H1 (cell line): ENCODE data around the gene RPL26. TPM values are rescaled to one million over a fixed set of nuclear protein-coding genes. Genes with fewer than 3 reads are reported as not detected.

Experiments used
- CTCF ChIA-PET: fragments of 300-600 bp; sonication (Branson Sonifier 250); formaldehyde crosslinking; loops from one replicate; lab custom pipeline; 2021; ENCODE audit not compliant: partially characterized antibody; lab: Charles Lee
- POLR2A ChIA-PET: fragments of 300-600 bp; sonication (Branson Sonifier 250); formaldehyde crosslinking; loops from one replicate; lab custom pipeline; 2021; ENCODE audit warnings: inconsistent platforms; ENCODE audit not compliant: partially characterized antibody; lab: Charles Lee
- DNase-seq, 2 experiments: peaks; one replicate each; pipeline versions ENCODE4 v3.0.0 to v3.0.0-alpha.2; 2010 to 2022; ENCODE audit warnings: low spot score in 2 of 2, low read depth in 1 of 2, mixed read lengths in 1 of 2
- FAIRE-seq: peaks from 2 replicates; lab custom pipeline; 2011; peaks lifted over from hg19 to GRCh38; lab: Jason Lieb, UNC
- H2AFZ ChIP-seq: 2 replicates; pipeline ENCODE4 v1.8.1; 2012; ENCODE audit warnings: low read length, inconsistent platforms
- H2AK5ac ChIP-seq: 2 replicates; pipeline ENCODE4 v1.6.1; 2013; ENCODE audit warnings: low read depth, low read length
- H2BK120ac ChIP-seq: replicated peaks from 2 replicates; pipeline ENCODE3; 2013; ENCODE audit warnings: low read depth, low read length, inconsistent platforms
- H2BK12ac ChIP-seq: 2 replicates; pipeline ENCODE4 v1.6.1; 2013; ENCODE audit warnings: low read depth, low read length
- H2BK15ac ChIP-seq: 2 replicates; pipeline ENCODE4 v1.6.1; 2013; ENCODE audit warnings: low read length
- H2BK20ac ChIP-seq: 2 replicates; pipeline ENCODE4 v1.6.1; 2013; ENCODE audit warnings: low read length
- H2BK5ac ChIP-seq: 2 replicates; pipeline ENCODE4 v1.6.1; 2013; ENCODE audit warnings: low read depth, low read length
- H3K14ac ChIP-seq: 2 replicates; pipeline ENCODE4 v1.6.1; 2013; ENCODE audit warnings: inconsistent platforms; ENCODE audit not compliant: insufficient read length
- H3K18ac ChIP-seq: 2 replicates; pipeline ENCODE4 v1.6.1; 2013; ENCODE audit warnings: low read length; ENCODE audit errors: extremely low read depth
- H3K23ac ChIP-seq: 2 replicates; pipeline ENCODE4 v1.6.1; 2013; ENCODE audit warnings: inconsistent platforms; ENCODE audit not compliant: insufficient read length
- H3K23me2 ChIP-seq: 2 replicates; pipeline ENCODE4 v1.6.1; 2013; ENCODE audit warnings: low read depth, low read length
- H3K27ac ChIP-seq: 2 replicates; pipeline ENCODE4 v1.6.1; 2011; ENCODE audit warnings: low read depth, low read length, inconsistent platforms
- H3K27me3 ChIP-seq, 4 experiments: replicated peaks in 1 of 4; 1 replicate in 1 of 4; 2 replicates in 3 of 4; pipeline versions ENCODE4 v1.6.1 to v1.8.1; 2011 to 2013; ENCODE audit warnings: low read length in 3 of 4, mild to moderate bottlenecking in 3 of 4, inconsistent platforms in 2 of 4, mixed read lengths in 2 of 4, moderate library complexity in 1 of 4; ENCODE audit not compliant: control insufficient read depth in 3 of 4, insufficient read depth in 3 of 4; ENCODE audit errors: extremely low read depth in 1 of 4
- H3K36me3 ChIP-seq, 4 experiments: 2 replicates each; pipeline versions ENCODE4 v1.6.1 to v1.8.1; 2011 to 2013; ENCODE audit warnings: mild to moderate bottlenecking in 4 of 4, low read length in 3 of 4, moderate library complexity in 2 of 4, control low read depth in 1 of 4, inconsistent platforms in 1 of 4; ENCODE audit not compliant: insufficient read depth in 4 of 4, control insufficient read depth in 2 of 4
- H3K4ac ChIP-seq: replicated peaks from 2 replicates; pipeline ENCODE3; 2013; ENCODE audit warnings: low read length, low read depth, mixed read lengths, inconsistent platforms; ENCODE audit not compliant: insufficient read length
- H3K4me1 ChIP-seq, 4 experiments: replicated peaks in 1 of 4; 1 replicate in 1 of 4; 2 replicates in 3 of 4; pipeline versions ENCODE4 v1.6.1 to v1.8.1; 2011 to 2013; ENCODE audit warnings: low read length in 3 of 4, inconsistent platforms in 2 of 4, mixed read lengths in 1 of 4; ENCODE audit not compliant: insufficient read depth in 4 of 4, control insufficient read depth in 3 of 4
- H3K4me2 ChIP-seq, 2 experiments: 2 replicates each; pipeline versions ENCODE4 v1.6.1 to v1.8.1; 2011 to 2013; ENCODE audit warnings: low read depth in 2 of 2, low read length in 2 of 2, control low read depth in 1 of 2, inconsistent platforms in 1 of 2, mild to moderate bottlenecking in 1 of 2; ENCODE audit not compliant: insufficient read depth in 1 of 2
- H3K4me3 ChIP-seq, 4 experiments: fragments of 200-600, 300-600 bp in 1 of 4; sonication (generic), shearing (Covaris generic), sonication (Bioruptor Twin) in 1 of 4; 2 replicates each; pipeline versions ENCODE4 v1.5.1 to v1.8.1; 2011 to 2016; ENCODE audit warnings: low read length in 4 of 4, low read depth in 3 of 4, control low read depth in 2 of 4, inconsistent platforms in 2 of 4, mild to moderate bottlenecking in 2 of 4, mixed read lengths in 1 of 4, moderate library complexity in 1 of 4; ENCODE audit not compliant: insufficient read depth in 2 of 4; ENCODE audit errors: extremely low read depth in 1 of 4
- H3K56ac ChIP-seq: replicated peaks from 2 replicates; pipeline ENCODE3; 2013; ENCODE audit warnings: low read depth, mild to moderate bottlenecking, mixed read lengths, low read length, inconsistent platforms; ENCODE audit not compliant: insufficient read length
- H3K79me1 ChIP-seq: 2 replicates; pipeline ENCODE4 v1.6.1; 2013; ENCODE audit warnings: low read depth, low read length, control low read depth
- H3K79me2 ChIP-seq, 2 experiments: 2 replicates each; pipeline versions ENCODE4 v1.6.1 to v1.8.1; 2012 to 2013; ENCODE audit warnings: low read length in 2 of 2, mild to moderate bottlenecking in 2 of 2, inconsistent platforms in 1 of 2; ENCODE audit not compliant: insufficient read depth in 2 of 2, control insufficient read depth in 1 of 2
- H3K9ac ChIP-seq, 4 experiments: replicated peaks in 1 of 4; 1 replicate in 1 of 4; 2 replicates in 3 of 4; pipeline versions ENCODE4 v1.6.1 to v1.8.1; 2011 to 2013; ENCODE audit warnings: low read depth in 3 of 4, low read length in 3 of 4, control low read depth in 2 of 4, mild to moderate bottlenecking in 2 of 4, moderate library complexity in 2 of 4, inconsistent platforms in 1 of 4; ENCODE audit errors: extremely low read depth in 1 of 4
- H3K9me3 ChIP-seq, 2 experiments: 2 replicates each; pipeline versions ENCODE4 v1.6.1 to v1.8.1; 2012 to 2013; ENCODE audit warnings: mild to moderate bottlenecking in 2 of 2, moderate library complexity in 2 of 2, control low read depth in 1 of 2, inconsistent platforms in 1 of 2, low read depth in 1 of 2, low read length in 1 of 2, mixed read lengths in 1 of 2; ENCODE audit not compliant: insufficient read depth in 2 of 2
- H4K20me1 ChIP-seq, 2 experiments: replicated peaks in 1 of 2; 2 replicates each; pipeline versions ENCODE3 to v1.8.1; 2011 to 2013; ENCODE audit warnings: inconsistent platforms in 2 of 2, low read length in 2 of 2, mild to moderate bottlenecking in 1 of 2; ENCODE audit not compliant: insufficient read depth in 2 of 2, control insufficient read depth in 1 of 2
- H4K5ac ChIP-seq: 2 replicates; pipeline ENCODE4 v1.6.1; 2013; ENCODE audit warnings: low read length, low read depth, mixed read lengths, inconsistent platforms; ENCODE audit not compliant: insufficient read length
- H4K8ac ChIP-seq: 2 replicates; pipeline ENCODE4 v1.8.0; 2013; ENCODE audit warnings: mild to moderate bottlenecking, moderate library complexity, low read length, inconsistent platforms; ENCODE audit not compliant: insufficient read depth; ENCODE audit errors: extremely low read depth
- H4K91ac ChIP-seq: replicated peaks from 2 replicates; pipeline ENCODE3; 2013; ENCODE audit warnings: low read length, mixed read lengths, inconsistent platforms; ENCODE audit not compliant: insufficient read length
- CHD1 ChIP-seq: IDR thresholded peaks from 2 replicates; pipeline ENCODE4 v1.6.1; 2012; ENCODE audit warnings: low read depth, low read length, improper control_type of control experiment
- EGR1 ChIP-seq: IDR thresholded peaks from 2 replicates; pipeline ENCODE4 v1.6.1; 2011; ENCODE audit warnings: low read depth, low read length, borderline replicate concordance
- KDM1A ChIP-seq: fragments of 200-600, 300-600 bp; sonication (generic); IDR thresholded peaks from 2 replicates; pipeline ENCODE4 v1.7.1; 2016; ENCODE audit warnings: mild to moderate bottlenecking, low read length, borderline replicate concordance
- NRF1 ChIP-seq: IDR thresholded peaks from 2 replicates; pipeline ENCODE4 v1.6.1; 2011; ENCODE audit warnings: mild to moderate bottlenecking, low read depth, low read length, improper control_type of control experiment
- RFX5 ChIP-seq: IDR thresholded peaks from 2 replicates; pipeline ENCODE4 v1.6.1; 2011; ENCODE audit warnings: low read depth, low read length, improper control_type of control experiment, borderline replicate concordance
- SIX5 ChIP-seq: IDR thresholded peaks from 2 replicates; pipeline ENCODE4 v1.6.1; 2011; ENCODE audit warnings: mild to moderate bottlenecking, low read depth, low read length
- WGBS, 2 experiments: shearing (Covaris generic) in 1 of 2; methylation state at CpG; one replicate each; pipeline versions ENCODE4 v1.1.6 to v1.1.7; 2013 to 2015; ENCODE audit warnings: low lambda C conversion rate in 2 of 2, mixed read lengths in 2 of 2, inconsistent platforms in 1 of 2, low coverage in 1 of 2, missing lambda C conversion rate in 1 of 2; ENCODE audit not compliant: insufficient replicate concordance in 2 of 2, insufficient coverage in 1 of 2, insufficient read length in 1 of 2; ENCODE audit errors: extremely low coverage in 1 of 2, missing lambda C conversion rate in 1 of 2; 5-methylcytosine and 5-hydroxymethylcytosine counted together
- polyA plus RNA-seq, 7 experiments: library from polyadenylated mRNA; depleted of rRNA in 3 of 7; stranded (reverse) in 5 of 7; unstranded in 2 of 7; fragments of >200 nt in 5 of 7; fragments of 200-250 nt in 2 of 7; gene quantifications; 1 replicate in 5 of 7; 2 replicates in 1 of 7; 4 replicates in 1 of 7; pipeline versions ENCODE4 v1.2.1 to v1.2.3, GENCODE V29; 2011 to 2013; ENCODE audit warnings: missing spikeins in 2 of 7, mixed read lengths in 2 of 7
- total RNA-seq: library from RNA; stranded (reverse); fragmentation: NEBNext Ultra II Directional; extraction: Animal tissue kit (Norgen Biotek cat#: 25700); gene quantifications from 2 replicates; pipeline ENCODE4 v1.2.1, GENCODE V29; 2021

RPL26 gene
- total and polyA plus RNA-seq, 2 of the 8 experiments (the other 6 are each of a cell fraction or from before 2014, with no cell fraction given): 1,963 to 2,554 TPM

GRCh38 chr17:8409966-8410882 is 27.2 kb upstream of the RPL26 start:
- Histone ChIP-seq H3K56ac (no peak overlapping the region), H3K4me2 (peak overlapping the region in 1 of 2 experiments; percentile 45; a peak in 1 of 4 replicates), H4K8ac (no peak overlapping the region), H4K20me1 (no peaks in the 10 kb centered on the region), H3K9me3 (no peaks in the 10 kb centered on the region), H3K18ac (no peak overlapping the region), H3K36me3 (no peaks in the 10 kb centered on the region), H3K9ac (no peak overlapping the region), H2AFZ (peak overlapping the region; percentile 87), H2BK15ac (no peak overlapping the region), H2AK5ac (no peak overlapping the region), H3K4me3 (no peak overlapping the region), H3K79me1 (no peaks in the 10 kb centered on the region), H2BK5ac (no peak overlapping the region), H3K23me2 (no peaks in the 10 kb centered on the region), H2BK12ac (no peak overlapping the region; the same call in 1 of the 2 replicates), H2BK20ac (0 out of 2 replicates have a peak overlapping the region, but pooled peaks have one; percentile 51), H3K14ac (no peak overlapping the region), H3K23ac (no peak overlapping the region), H3K27ac (no peak overlapping the region), H3K4ac (no peak overlapping the region), H3K4me1 (peaks cover 0 to 10% (median 4%) of the 10 kb centered on the region in 4 experiments; a peak in 6 of 7 replicates), H4K91ac (no peak overlapping the region), H3K27me3 (no peaks in the 10 kb centered on the region), H3K79me2 (no peaks in the 10 kb centered on the region), H2BK120ac (no peak overlapping the region), H4K5ac (no peak overlapping the region)
- FAIRE-seq (peak; percentile 99), DNase-seq (peak; percentile 82 to 95)
- ChIA-PET CTCF (interaction anchor here (0.6 to 3.5 kb wide), 25 partner anchors 8 to 1999 kb away, joined by 3 to 21 read pairs (median 4); partner anchors contain the start of gene RNF222), POLR2A (interaction anchor here (1.2 to 2.9 kb wide), 3 partner anchors 20 to 34 kb away, joined by 3 to 14 read pairs (median 4); partner anchors contain the start of genes KRABD2 and RPL26)
- 44% methylated on average over 19 of the region's 19 CpGs; no CpG with 5 or more reads in 1 of the 2 experiments for WGBS, 2 experiments
- no peak for TF ChIP-seq RFX5
- TF ChIP-seq SIX5: no peak
- TF ChIP-seq CHD1: no peak
- no peak for TF ChIP-seq EGR1
- no peak for TF ChIP-seq KDM1A
- TF ChIP-seq NRF1: no peak
